HEK293 (cell line): ENCODE measurements around the gene SLC16A1.

Experiments
- CTCF ChIA-PET: fragments of 350-600 bp; formaldehyde crosslinking; extraction: SDS; loops from one replicate; lab custom pipeline; 2021; ENCODE audit warnings: antibody characterized with exemption; lab: Yijun Ruan, JAX
- POLR2A ChIA-PET: fragments of 300-600 bp; formaldehyde crosslinking; extraction: SDS; loops from one replicate; lab custom pipeline; 2020; ENCODE audit warnings: antibody characterized with exemption, inconsistent platforms; lab: Yijun Ruan, JAX
- H3K27ac ChIP-seq: fragments of 200-500 bp; sonication (Bioruptor generic); 2 replicates; pipeline ENCODE4 v1.5.1; 2014; ENCODE audit warnings: low read depth, low read length, control low read depth, inconsistent platforms; ENCODE audit errors: extremely low read depth
- H3K36me3 ChIP-seq, 2 experiments: fragments of 200-500 bp in 1 of 2; sonication (Bioruptor generic) in 1 of 2; 1 replicate in 1 of 2; 2 replicates in 1 of 2; pipeline ENCODE4 v1.5.1; 2014 to 2017; ENCODE audit warnings: inconsistent platforms in 2 of 2, low read length in 2 of 2; ENCODE audit not compliant: control insufficient read depth in 2 of 2, insufficient read depth in 1 of 2
- H3K4me1 ChIP-seq: fragments of 200-500 bp; sonication (Bioruptor generic); 2 replicates; pipeline ENCODE4 v1.5.1; 2014; ENCODE audit warnings: mild to moderate bottlenecking, low read length, inconsistent platforms; ENCODE audit not compliant: control insufficient read depth, insufficient read depth
- H3K4me3 ChIP-seq: 2 replicates; pipeline ENCODE4 v1.5.1; 2011; ENCODE audit warnings: low read depth, mild to moderate bottlenecking, control low read depth, low read length, moderate library complexity
- H3K9me3 ChIP-seq: fragments of 200-500 bp; sonication (Bioruptor generic); 2 replicates; pipeline ENCODE4 v1.5.1; 2014; ENCODE audit warnings: low read depth, low read length, inconsistent platforms; ENCODE audit not compliant: control insufficient read depth, insufficient read depth
- GFI1B ChIP-seq: fragments of 450-650 bp; formaldehyde crosslinking; IDR thresholded peaks from 2 replicates; pipeline ENCODE4 v1.5.1; 2016; ENCODE audit warnings: missing biosample characterization, missing genetic modification characterization
- MZF1 ChIP-seq: fragments of 450-650 bp; formaldehyde crosslinking; IDR thresholded peaks from 2 replicates; pipeline ENCODE4 v1.5.1; 2017; ENCODE audit warnings: missing biosample characterization, missing genetic modification characterization, borderline replicate concordance
- REPIN1 ChIP-seq: fragments of 450-650 bp; formaldehyde crosslinking; IDR thresholded peaks from 2 replicates; pipeline ENCODE4 v1.5.1; 2017; ENCODE audit warnings: missing biosample characterization, missing genetic modification characterization, low read depth
- SALL2 ChIP-seq: fragments of 450-650 bp; formaldehyde crosslinking; IDR thresholded peaks from 2 replicates; pipeline ENCODE4 v1.5.0; 2017; ENCODE audit warnings: missing biosample characterization, mild to moderate bottlenecking, missing genetic modification characterization, borderline replicate concordance
- SCRT2 ChIP-seq: fragments of 450-650 bp; formaldehyde crosslinking; IDR thresholded peaks from 2 replicates; pipeline ENCODE4 v1.5.1; 2016; ENCODE audit warnings: missing biosample characterization, missing genetic modification characterization
- ZBTB21 ChIP-seq: fragments of 450-650 bp; formaldehyde crosslinking; IDR thresholded peaks from 2 replicates; pipeline ENCODE4 v1.5.1; 2017; ENCODE audit warnings: missing biosample characterization, missing genetic modification characterization
- ZBTB48 ChIP-seq: fragments of 450-650 bp; formaldehyde crosslinking; IDR thresholded peaks from 2 replicates; pipeline ENCODE4 v1.5.1; 2016; ENCODE audit warnings: missing biosample characterization, missing genetic modification characterization
- ZBTB7A ChIP-seq: fragments of 450-650 bp; formaldehyde crosslinking; IDR thresholded peaks from 2 replicates; pipeline ENCODE4 v1.5.1; 2016; ENCODE audit warnings: low read depth, missing biosample characterization, missing genetic modification characterization
- ZNF114 ChIP-seq: fragments of 450-650 bp; formaldehyde crosslinking; IDR thresholded peaks from 2 replicates; pipeline ENCODE4 v1.5.0; 2017; ENCODE audit warnings: missing biosample characterization, missing genetic modification characterization
- ZNF169 ChIP-seq: fragments of 450-650 bp; formaldehyde crosslinking; IDR thresholded peaks from 2 replicates; pipeline ENCODE4 v1.5.1; 2016; ENCODE audit warnings: missing biosample characterization, missing genetic modification characterization
- ZNF174 ChIP-seq: fragments of 450-650 bp; formaldehyde crosslinking; IDR thresholded peaks from 2 replicates; pipeline ENCODE4 v1.5.0; 2017; ENCODE audit warnings: missing biosample characterization, mild to moderate bottlenecking, missing genetic modification characterization
- ZNF211 ChIP-seq: fragments of 450-650 bp; formaldehyde crosslinking; IDR thresholded peaks from 2 replicates; pipeline ENCODE4 v1.5.1; 2016; ENCODE audit warnings: low read depth, missing biosample characterization, missing genetic modification characterization
- ZNF239 ChIP-seq: fragments of 450-650 bp; formaldehyde crosslinking; IDR thresholded peaks from 2 replicates; pipeline ENCODE4 v1.5.1; 2016; ENCODE audit warnings: missing biosample characterization, missing genetic modification characterization
- ZNF274 ChIP-seq, 2 experiments: fragments of 200-500 bp in 1 of 2; fragments of 450-650 bp in 1 of 2; sonication (Bioruptor generic) in 1 of 2; formaldehyde crosslinking in 1 of 2; IDR thresholded peaks; 2 replicates each; pipeline versions ENCODE4 v1.5.1 to v1.6.1; 2014 to 2016; ENCODE audit warnings: borderline replicate concordance in 1 of 2, inconsistent platforms in 1 of 2, low read length in 1 of 2, missing biosample characterization in 1 of 2, missing genetic modification characterization in 1 of 2
- ZNF335 ChIP-seq: fragments of 450-650 bp; formaldehyde crosslinking; conservative IDR thresholded peaks from 2 replicates; pipeline ENCODE4 v1.5.1; 2016; ENCODE audit warnings: missing biosample characterization, missing genetic modification characterization
- ZNF37A ChIP-seq: fragments of 450-650 bp; IDR thresholded peaks from 2 replicates; pipeline ENCODE4 v1.5.1; 2018; ENCODE audit warnings: missing biosample characterization, missing genetic modification characterization
- ZNF391 ChIP-seq: fragments of 450-650 bp; formaldehyde crosslinking; IDR thresholded peaks from 2 replicates; pipeline ENCODE4 v1.5.1; 2016; ENCODE audit warnings: low read depth, missing biosample characterization, missing genetic modification characterization, borderline replicate concordance
- ZNF558 ChIP-seq: fragments of 450-650 bp; formaldehyde crosslinking; IDR thresholded peaks from 2 replicates; pipeline ENCODE4 v1.5.1; 2016; ENCODE audit warnings: missing biosample characterization, missing genetic modification characterization
- ZNF560 ChIP-seq: fragments of 450-650 bp; formaldehyde crosslinking; IDR thresholded peaks from 2 replicates; pipeline ENCODE4 v1.5.1; 2017; ENCODE audit warnings: missing biosample characterization, missing genetic modification characterization, borderline replicate concordance
- ZNF623 ChIP-seq: fragments of 450-650 bp; formaldehyde crosslinking; IDR thresholded peaks from 2 replicates; pipeline ENCODE4 v1.5.1; 2016; ENCODE audit warnings: missing biosample characterization, missing genetic modification characterization
- ZNF707 ChIP-seq: fragments of 450-650 bp; formaldehyde crosslinking; IDR thresholded peaks from 2 replicates; pipeline ENCODE4 v1.5.1; 2016; ENCODE audit warnings: missing biosample characterization, missing genetic modification characterization
- ZNF747 ChIP-seq: fragments of 450-650 bp; formaldehyde crosslinking; IDR thresholded peaks from 2 replicates; pipeline ENCODE4 v1.5.1; 2016; ENCODE audit warnings: missing biosample characterization, missing genetic modification characterization
- ZNF837 ChIP-seq: fragments of 450-650 bp; formaldehyde crosslinking; IDR thresholded peaks from 2 replicates; pipeline ENCODE4 v1.5.1; 2016; ENCODE audit warnings: missing biosample characterization, missing genetic modification characterization
- TF ChIP-seq, protein P1 (sequence below): sonication (generic); formaldehyde crosslinking; IDR thresholded peaks from 2 replicates; pipeline ENCODE4 v1.8.1; 2022; ENCODE audit warnings: mild to moderate bottlenecking, moderate library complexity, missing genetic modification reagents
- TF ChIP-seq, protein P2 (sequence below): fragments of 450-650 bp; formaldehyde crosslinking; IDR thresholded peaks from 2 replicates; pipeline ENCODE4 v1.5.1; 2016; ENCODE audit warnings: missing biosample characterization, missing genetic modification characterization
- TF ChIP-seq, protein P3 (sequence below): fragments of 450-650 bp; formaldehyde crosslinking; IDR thresholded peaks from 2 replicates; pipeline ENCODE4 v1.5.1; 2016; ENCODE audit warnings: missing biosample characterization, missing genetic modification characterization

Gene SLC16A1

DNA sequence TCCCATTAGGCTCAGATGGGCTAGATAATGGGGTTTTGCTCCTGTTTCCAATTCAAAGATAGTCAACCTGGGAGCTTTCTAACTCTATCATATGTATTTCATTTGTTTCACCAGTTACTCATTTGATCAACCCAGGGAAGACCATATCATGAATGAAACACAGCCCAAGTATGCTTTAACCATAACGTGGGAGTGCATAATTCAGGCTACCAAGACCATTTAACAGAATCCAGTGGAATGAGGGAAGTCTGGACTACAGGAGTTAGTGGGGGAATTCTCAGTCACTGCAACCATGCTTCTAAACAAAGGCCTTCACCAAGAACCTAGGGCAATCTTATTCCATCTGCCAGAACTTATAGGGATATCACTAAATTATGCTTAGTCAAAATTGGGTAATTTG, 15.0 kb upstream of the SLC16A1 start:
- POLR2A ChIA-PET = interaction anchor here (1.7 kb wide), 1 partner anchor 15 kb away, joined by 5 read pairs; the partner anchor contains the start of gene SLC16A1

DNA sequence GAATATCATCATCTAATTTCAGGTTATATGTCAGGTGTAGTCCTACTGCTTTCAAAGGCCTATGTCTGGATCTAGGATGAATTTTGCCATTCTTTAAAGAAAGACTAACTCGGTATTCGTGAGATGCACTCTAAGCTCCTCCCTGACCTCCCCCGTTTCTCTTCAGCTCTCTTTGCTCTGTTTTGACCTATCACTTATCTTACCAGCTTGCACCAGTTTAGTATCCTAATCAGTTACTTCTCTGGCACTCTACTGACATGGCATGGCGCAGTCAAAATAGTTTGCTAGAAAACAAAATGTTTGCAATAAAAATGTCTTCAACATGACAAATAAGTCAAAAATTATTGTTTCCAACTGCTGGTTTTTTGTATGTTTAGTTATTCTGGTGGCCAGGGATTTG, 8.4 kb upstream of the SLC16A1 start:
- CTCF ChIA-PET = no interaction called here
- Histone ChIP-seq H3K4me1 (no peaks in the 10 kb centered on the region), H3K9me3 (no peaks in the 10 kb centered on the region), H3K4me3 (no peak overlapping the region), H3K36me3 (peaks cover 55 to 84% of the 10 kb centered on the region in 2 experiments), H3K27ac (no peak overlapping the region)
- TF ChIP-seq ZNF560 (tag by site-specific recombination) (no peak), ZNF169 (tag by site-specific recombination) (no peak), ZNF335 (tag by site-specific recombination) (no peak), REPIN1 (no peak), SALL2 (tag by site-specific recombination) (no peak), ZNF174 (tag by site-specific recombination) (no peak), ZNF747 (tag by site-specific recombination) (no peak), ZNF837 (no peak), ZNF707 (tag by site-specific recombination) (no peak), ZNF623 (tag by site-specific recombination) (no peak), ZBTB48 (tag by site-specific recombination) (no peak), GFI1B (tag by site-specific recombination) (no peak), ZNF391 (no peak), ZNF239 (no peak), ZBTB21 (no peak), MZF1 (tag by site-specific recombination) (no peak), SCRT2 (tag by site-specific recombination) (no peak)
- TF ChIP-seq, protein P1, sequence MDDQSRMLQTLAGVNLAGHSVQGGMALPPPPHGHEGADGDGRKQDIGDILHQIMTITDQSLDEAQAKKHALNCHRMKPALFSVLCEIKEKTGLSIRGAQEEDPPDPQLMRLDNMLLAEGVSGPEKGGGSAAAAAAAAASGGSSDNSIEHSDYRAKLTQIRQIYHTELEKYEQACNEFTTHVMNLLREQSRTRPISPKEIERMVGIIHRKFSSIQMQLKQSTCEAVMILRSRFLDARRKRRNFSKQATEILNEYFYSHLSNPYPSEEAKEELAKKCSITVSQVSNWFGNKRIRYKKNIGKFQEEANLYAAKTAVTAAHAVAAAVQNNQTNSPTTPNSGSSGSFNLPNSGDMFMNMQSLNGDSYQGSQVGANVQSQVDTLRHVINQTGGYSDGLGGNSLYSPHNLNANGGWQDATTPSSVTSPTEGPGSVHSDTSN (CRISPR knock-in tag) = no peak
- TF ChIP-seq, protein P2, sequence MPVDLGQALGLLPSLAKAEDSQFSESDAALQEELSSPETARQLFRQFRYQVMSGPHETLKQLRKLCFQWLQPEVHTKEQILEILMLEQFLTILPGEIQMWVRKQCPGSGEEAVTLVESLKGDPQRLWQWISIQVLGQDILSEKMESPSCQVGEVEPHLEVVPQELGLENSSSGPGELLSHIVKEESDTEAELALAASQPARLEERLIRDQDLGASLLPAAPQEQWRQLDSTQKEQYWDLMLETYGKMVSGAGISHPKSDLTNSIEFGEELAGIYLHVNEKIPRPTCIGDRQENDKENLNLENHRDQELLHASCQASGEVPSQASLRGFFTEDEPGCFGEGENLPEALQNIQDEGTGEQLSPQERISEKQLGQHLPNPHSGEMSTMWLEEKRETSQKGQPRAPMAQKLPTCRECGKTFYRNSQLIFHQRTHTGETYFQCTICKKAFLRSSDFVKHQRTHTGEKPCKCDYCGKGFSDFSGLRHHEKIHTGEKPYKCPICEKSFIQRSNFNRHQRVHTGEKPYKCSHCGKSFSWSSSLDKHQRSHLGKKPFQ (tag by site-specific recombination) = no peak
- POLR2A ChIA-PET = no interaction called here

More for the DNA sequence above, 15.0 kb upstream of the SLC16A1 start:
- TF ChIP-seq, protein P3, sequence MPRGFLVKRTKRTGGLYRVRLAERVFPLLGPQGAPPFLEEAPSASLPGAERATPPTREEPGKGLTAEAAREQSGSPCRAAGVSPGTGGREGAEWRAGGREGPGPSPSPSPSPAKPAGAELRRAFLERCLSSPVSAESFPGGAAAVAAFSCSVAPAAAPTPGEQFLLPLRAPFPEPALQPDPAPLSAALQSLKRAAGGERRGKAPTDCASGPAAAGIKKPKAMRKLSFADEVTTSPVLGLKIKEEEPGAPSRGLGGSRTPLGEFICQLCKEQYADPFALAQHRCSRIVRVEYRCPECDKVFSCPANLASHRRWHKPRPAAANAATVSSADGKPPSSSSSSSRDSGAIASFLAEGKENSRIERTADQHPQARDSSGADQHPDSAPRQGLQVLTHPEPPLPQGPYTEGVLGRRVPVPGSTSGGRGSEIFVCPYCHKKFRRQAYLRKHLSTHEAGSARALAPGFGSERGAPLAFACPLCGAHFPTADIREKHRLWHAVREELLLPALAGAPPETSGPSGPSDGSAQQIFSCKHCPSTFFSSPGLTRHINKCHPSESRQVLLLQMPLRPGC (tag by site-specific recombination) = no peak
- TF ChIP-seq ZNF211 (tag by site-specific recombination) = no peak
- TF ChIP-seq MZF1 (tag by site-specific recombination) = no peak
- TF ChIP-seq ZNF114 = no peak
- no peak for TF ChIP-seq ZNF37A (tag by site-specific recombination)
- TF ChIP-seq ZNF558 (tag by site-specific recombination) = no peak
- no peak for TF ChIP-seq ZBTB7A (tag by site-specific recombination)
- TF ChIP-seq ZNF274 (IDR thresholded peaks at IDR 0.05; ENCODE audit: low read length) = no peak
- TF ChIP-seq ZNF274 (tag by site-specific recombination; IDR thresholded peaks at IDR 0.05; ENCODE audit: borderline replicate concordance) = no peak
- CTCF ChIA-PET = interaction anchor here (1.1 kb wide), 1 partner anchor 71 kb away, joined by 4 read pairs; no protein-coding TSS in a partner anchor
- Histone ChIP-seq H3K4me1 (no peaks in the 10 kb centered on the region), H3K9me3 (no peaks in the 10 kb centered on the region), H3K27ac (no peak overlapping the region), H3K36me3 (peaks cover 12 to 45% of the 10 kb centered on the region in 2 experiments), H3K4me3 (no peak overlapping the region)
